ENCODE data around the gene STAU1.
"Not testable (repeated sequence)": the region's sequence is repeated elsewhere in the genome, so short reads cannot be mapped to it uniquely, and the experiment has no call there.

Gene STAU1

GRCh38 chr20:49110767-49111694 lies 77.1 kb downstream of the STAU1 start:
- in situ Hi-C loops (cut with HindIII; ENCODE audit: low sequenced_read_pairs) = no loop called here
- TF ChIP-seq, protein P1, sequence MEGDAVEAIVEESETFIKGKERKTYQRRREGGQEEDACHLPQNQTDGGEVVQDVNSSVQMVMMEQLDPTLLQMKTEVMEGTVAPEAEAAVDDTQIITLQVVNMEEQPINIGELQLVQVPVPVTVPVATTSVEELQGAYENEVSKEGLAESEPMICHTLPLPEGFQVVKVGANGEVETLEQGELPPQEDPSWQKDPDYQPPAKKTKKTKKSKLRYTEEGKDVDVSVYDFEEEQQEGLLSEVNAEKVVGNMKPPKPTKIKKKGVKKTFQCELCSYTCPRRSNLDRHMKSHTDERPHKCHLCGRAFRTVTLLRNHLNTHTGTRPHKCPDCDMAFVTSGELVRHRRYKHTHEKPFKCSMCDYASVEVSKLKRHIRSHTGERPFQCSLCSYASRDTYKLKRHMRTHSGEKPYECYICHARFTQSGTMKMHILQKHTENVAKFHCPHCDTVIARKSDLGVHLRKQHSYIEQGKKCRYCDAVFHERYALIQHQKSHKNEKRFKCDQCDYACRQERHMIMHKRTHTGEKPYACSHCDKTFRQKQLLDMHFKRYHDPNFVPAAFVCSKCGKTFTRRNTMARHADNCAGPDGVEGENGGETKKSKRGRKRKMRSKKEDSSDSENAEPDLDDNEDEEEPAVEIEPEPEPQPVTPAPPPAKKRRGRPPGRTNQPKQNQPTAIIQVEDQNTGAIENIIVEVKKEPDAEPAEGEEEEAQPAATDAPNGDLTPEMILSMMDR (IDR thresholded peaks at IDR 0.05; ENCODE audit: low read depth, low read length, missing control alignments) = no peak
- H3K4me3 ChIP-seq (ENCODE audit: low read depth, low read length) = no peak overlapping the region
- no peak for DNase-seq (ENCODE audit: low read depth)

DNA sequence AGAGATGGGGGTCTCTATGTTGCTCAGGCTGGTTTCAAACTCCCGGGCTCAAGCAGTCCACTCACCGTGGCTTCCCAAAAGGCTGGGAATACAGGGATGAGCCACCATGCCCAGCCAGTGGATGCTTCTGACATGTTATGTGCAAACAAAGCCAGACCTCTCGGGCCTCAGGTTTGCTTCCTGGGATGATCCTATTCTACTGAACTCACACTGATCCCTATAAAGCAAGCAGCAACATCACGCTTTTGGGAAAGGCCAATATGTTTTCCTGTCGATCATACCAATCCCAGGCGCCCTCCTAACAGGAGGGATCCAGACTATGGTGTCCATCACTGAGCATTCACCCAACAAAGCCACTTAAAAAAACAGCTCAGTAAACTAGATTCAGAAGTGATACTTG lies 81.8 kb downstream of the STAU1 start:
- DNase-seq (ENCODE audit: low read depth) = no peak
- in situ Hi-C loops (cut with HindIII; ENCODE audit: low sequenced_read_pairs) = no loop called here
- no peak overlapping the region for H3K4me3 ChIP-seq (ENCODE audit: low read depth, low read length)
- TF ChIP-seq, protein P1 (IDR thresholded peaks at IDR 0.05; ENCODE audit: low read depth, low read length, missing control alignments) = no peak

- not testable (repeated sequence) for H3K4me3 ChIP-seq (ENCODE audit: low read depth, low read length); DNase-seq (ENCODE audit: low read depth)
- in situ Hi-C loops (cut with HindIII; ENCODE audit: low sequenced_read_pairs) = loop anchor here (5.0 kb wide), 1 partner anchor 32 kb away; no protein-coding TSS in a partner anchor
Observed at GRCh38 chr20:49104979-49105547, 83.1 kb downstream of the STAU1 start.

- in situ Hi-C loops (cut with HindIII; ENCODE audit: low sequenced_read_pairs) = loop anchor here (5.0 kb wide), 1 partner anchor 33 kb away; no protein-coding TSS in a partner anchor
- TF ChIP-seq, protein P1 (IDR thresholded peaks at IDR 0.05; ENCODE audit: low read depth, low read length, missing control alignments) = no peak
- H3K4me3 ChIP-seq (ENCODE audit: low read depth, low read length) = no peak overlapping the region
- no peak for DNase-seq (ENCODE audit: low read depth)
Observed at GRCh38 chr20:49104365-49104648, 83.8 kb downstream of the STAU1 start.

- in situ Hi-C loops (cut with HindIII; ENCODE audit: low sequenced_read_pairs) = loop anchor here (5.0 kb wide), 1 partner anchor 33 kb away; no protein-coding TSS in a partner anchor
- TF ChIP-seq, protein P1 (IDR thresholded peaks at IDR 0.05; ENCODE audit: low read depth, low read length, missing control alignments) = no peak
Observed at GRCh38 chr20:49103647-49104364, 84.3 kb downstream of the STAU1 start.

DNA sequence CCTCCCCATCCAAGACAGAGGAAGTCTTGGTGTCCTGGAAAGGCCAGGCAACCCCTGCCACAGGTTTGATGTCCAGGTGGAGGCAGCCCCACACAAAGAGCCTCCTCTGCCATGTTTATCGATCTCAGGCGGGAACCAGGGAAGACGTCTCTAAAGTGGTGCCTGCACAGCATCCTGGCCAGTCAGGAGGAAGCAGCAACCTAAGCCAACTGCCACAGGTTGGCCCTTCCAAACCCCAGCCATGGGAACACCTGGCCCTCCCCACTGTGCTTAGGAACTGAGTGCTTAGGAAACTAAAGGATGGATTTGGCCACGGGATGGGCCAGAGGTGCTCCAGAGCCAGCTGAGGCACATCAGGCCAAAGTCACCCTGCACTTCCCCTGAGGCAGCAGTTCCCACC lies 85.1 kb downstream of the STAU1 start:
- no peak for DNase-seq (ENCODE audit: low read depth)
- no peak overlapping the region for H3K4me3 ChIP-seq (ENCODE audit: low read depth, low read length)
- TF ChIP-seq, protein P1 (IDR thresholded peaks at IDR 0.05; ENCODE audit: low read depth, low read length, missing control alignments) = no peak
- in situ Hi-C loops (cut with HindIII; ENCODE audit: low sequenced_read_pairs) = loop anchor here (5.0 kb wide), 1 partner anchor 34 kb away; no protein-coding TSS in a partner anchor

More at GRCh38 chr20:49103647-49104364, 84.3 kb downstream of the STAU1 start:
- H3K4me3 ChIP-seq (ENCODE audit: low read depth, low read length) = no peak overlapping the region
- DNase-seq (ENCODE audit: low read depth) = no peak
